Fibroblast of gingiva (primary cell): ENCODE results near the gene NLRP6.
"Not testable (repeated sequence)": the region's sequence is repeated elsewhere in the genome, so short reads cannot be mapped to it uniquely, and the experiment has no call there.

ENCODE experiments used
- DNase-seq: peaks from one replicate; pipeline ENCODE4 v3.0.0-alpha.2; 2011; ENCODE audit warnings: low read depth

Gene NLRP6

DNA sequence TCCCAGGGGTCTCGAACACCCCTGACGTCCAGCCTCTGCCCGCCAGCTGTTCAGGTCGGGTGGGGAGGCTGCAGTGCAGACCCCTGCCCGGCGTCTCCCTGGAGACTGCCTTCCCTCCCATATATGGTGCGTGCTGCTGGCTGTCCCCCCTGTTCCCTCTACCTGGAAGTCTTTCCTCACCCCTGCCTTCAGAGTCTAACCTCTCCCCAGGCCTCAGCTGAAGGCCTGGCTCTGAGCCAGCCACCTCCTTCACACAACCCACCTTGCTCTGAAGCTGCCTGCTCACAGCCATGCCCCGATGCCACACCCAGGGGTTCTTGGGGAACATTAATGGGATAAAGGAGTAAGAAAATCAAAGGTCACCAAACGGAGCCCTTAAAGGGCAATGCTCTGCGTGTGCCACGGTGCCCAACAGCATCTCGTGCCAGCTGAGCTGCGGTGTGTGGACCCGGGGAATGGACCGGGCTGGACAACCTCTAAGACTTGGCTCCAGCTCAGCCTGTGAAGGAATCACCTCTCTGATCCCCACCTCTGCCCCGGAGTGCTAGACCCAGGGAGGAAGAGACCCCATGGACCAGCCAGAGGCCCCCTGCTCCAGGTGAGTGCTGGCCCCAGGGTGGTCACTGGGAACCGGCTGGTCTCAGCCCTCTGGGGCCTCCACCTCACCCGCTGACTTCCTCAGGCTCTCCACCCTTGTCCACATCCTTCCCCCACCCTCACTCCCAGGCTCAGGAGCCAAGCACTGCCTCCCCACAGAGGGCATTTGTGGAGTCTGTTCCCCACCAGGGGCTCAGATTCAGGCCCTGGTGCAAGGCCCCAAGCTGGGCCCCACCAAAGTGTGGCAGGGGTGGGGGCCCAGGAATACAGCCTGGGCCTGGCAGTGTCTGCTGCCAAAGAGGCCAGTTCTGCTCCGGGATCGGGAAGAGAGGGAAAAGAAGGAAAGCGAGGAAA, at the start of gene NLRP6:
NLRP6 (plus strand) TSS at position 407 of the 951 bp plus-strand sequence; CDS start at position 570, 163 bp downstream.
- no peak for DNase-seq

DNA sequence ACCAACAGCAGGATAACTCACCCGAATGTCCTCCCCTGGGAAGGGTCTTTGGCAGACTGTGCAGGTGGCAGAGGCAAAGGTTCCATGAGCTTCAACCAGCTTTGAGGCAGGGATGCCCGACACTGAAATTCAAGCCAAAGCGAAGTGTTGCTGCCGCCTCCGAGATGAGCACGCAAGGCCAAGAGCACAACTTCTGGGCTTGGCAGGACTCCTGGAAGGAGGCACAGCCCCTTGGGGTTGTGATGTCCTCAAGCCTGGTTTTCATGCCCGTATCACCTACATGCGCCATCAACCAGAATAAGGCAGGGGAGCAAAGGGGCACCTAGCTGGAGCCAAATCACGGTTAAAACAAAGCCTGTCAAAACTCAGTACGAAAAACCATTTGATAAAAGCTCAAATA, 47.8 kb upstream of the NLRP6 start:
- DNase-seq, result no peak

DNA sequence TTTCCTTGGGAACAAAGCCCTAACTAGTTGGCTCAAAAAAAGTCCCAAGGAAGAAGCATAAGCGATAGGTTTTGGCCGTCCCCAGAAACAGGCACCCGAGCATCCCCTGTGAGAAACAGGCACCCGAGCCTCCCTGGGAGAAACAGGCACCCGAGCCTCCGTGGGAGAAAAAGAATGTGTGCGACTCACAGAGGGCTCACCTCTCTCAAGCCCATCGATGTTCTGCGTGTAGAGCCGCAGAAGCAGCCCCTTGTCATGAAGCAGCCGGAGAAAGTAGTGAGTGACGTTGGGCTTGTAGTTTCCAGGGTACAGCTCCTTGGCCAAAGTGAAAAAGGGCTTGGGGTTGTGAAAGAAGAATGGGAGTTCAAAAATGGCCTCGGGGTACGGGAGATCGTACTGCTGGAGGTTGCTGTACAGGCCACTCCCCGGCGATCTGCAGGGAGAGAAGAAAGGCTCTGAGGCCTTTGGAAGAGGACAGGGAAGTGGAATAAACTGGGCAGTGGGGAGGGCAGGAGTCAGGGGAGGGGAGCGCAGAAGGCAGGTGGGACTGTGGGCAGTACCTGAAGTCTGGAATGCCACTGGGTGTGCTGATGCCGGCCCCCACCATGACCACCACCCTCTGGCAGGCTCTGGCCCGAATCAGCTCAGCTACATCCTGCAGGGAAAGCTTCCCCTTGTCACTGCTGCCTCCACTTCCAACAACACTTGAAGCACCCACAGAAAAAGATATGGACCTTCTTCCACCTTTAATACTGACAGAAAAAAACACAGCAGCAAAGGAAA, 45.2 kb upstream of the NLRP6 start:
- no peak for DNase-seq

DNA sequence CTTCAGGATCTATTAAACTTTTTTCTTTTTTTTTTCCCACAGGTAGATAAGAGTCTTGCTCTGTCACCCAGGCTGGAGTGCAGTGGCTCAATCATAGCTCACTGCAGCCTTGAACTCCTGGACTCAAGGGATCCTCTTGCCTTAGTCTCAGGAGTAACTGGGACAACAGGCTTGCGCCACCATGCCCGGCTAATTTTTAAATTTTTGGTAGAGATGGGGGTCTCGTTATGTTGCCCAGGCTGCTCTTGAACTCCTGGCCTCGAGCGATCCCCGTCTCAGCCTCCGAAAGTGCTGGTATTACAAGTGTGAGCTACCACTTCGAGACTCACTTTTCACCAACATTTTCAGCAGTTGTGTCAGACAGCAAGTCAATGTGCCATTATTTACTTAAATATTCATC, 43.0 kb upstream of the NLRP6 start:
- DNase-seq, result no peak

DNA sequence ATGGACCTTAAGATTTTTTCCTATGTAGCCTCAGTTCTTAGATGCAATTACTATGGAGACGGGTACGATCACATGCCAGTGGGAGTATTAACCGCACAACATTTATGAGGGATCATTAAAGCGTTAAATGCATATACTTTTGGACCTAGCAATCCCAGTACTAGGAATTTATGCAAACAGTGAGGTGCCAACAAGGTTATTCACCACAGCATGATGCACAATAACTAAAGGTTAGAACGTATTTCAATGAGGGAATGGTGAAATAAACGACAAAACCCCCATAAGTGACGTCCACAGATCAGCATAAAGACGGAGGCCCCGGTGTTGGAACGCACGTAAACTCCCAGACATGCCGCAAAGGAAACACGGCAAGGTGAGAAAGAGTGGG, 42.6 kb upstream of the NLRP6 start:
- DNase-seq, result no peak

DNA sequence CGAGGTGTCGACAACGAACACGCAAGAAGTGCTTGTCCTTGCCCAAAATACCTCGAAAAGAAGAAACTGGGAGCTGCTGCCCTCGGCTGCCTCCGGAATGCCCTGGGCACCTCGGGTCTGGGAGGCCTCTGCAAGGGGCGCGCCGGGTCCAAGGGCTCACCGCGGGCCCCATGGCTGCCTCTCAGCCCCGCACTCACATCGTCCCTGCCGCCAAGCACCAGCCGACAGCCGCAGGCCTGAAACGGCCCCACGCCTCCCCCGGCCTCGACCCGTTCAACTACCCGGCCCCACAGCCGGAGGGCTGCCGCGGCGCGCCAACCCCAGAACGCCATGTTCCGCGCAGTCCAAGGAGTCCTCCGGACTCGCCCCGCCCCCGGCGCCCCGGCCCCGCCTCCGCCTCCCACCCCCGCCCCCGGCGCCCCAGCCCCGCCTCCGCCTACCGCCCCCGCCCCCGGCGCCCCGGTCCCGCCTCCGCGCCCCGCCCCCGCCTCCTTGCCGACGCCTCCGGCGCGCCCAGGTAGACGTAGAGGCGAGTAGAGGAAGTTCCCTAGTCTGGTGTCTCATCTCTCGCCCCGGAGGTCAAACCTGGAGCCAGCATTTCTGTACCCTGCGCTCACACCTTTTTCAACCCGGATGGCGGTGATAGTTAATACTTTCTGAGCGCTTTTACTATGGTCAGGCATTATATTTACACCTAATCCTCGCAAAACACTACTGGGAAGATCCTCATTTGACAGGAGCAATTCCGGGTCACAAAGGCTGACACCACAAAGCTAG, 42.0 kb upstream of the NLRP6 start, which contains the start of gene SIRT3:
SIRT3 (minus strand) TSS at position 346 of the 777 bp plus-strand sequence; CDS start at position 332, 14 bp downstream.
- peak; percentile 70 for DNase-seq

DNA sequence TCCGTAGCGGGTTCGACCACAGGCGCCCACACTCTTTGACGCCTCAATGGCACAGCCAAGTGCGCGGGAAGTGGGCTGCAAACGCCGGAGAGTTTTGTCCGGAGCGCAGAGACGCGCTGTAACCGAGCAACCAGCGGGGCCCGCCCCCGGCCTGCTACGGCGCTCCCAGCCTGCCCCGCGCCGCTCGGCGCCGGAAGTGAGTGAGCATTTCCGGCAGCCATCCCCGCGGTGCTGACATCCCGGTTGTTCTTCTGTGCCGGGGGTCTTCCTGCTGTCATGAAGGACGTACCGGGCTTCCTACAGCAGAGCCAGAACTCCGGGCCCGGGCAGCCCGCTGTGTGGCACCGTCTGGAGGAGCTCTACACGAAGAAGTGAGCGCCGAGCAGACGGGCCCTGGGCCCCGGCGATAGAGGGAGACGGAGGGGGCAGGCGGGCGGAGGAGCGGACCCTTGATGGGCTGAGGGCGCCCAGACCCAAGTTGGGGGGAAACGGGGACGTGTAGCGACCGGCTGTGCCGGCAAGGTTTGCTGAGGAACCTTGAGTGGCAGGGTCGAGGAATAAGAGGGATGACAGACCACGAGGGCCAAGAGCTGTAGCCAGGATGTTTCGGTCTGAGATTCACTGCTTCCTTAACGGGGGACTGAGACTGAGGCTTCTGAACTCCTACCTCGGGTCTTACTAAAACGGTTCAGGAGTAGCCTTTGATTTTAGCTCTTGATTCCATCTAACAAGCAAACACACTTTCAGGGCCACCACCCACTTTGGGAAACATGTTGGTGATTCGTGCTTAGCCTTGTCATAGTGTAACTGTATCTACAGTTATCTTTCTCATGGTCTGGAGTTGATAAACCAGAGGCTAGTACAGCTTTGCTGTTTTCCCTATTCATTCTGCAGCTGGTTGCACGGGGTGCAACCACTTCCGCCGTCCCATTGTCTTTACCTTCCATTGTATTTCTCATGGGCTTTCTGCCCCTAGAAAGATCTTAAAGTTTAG, 41.1 kb upstream of the NLRP6 start, which contains the start of gene PSMD13:
PSMD13 (plus strand) TSS at position 203 of the 994 bp plus-strand sequence; CDS start at position 277, 74 bp downstream.
- peak; percentile 74 for DNase-seq

DNA sequence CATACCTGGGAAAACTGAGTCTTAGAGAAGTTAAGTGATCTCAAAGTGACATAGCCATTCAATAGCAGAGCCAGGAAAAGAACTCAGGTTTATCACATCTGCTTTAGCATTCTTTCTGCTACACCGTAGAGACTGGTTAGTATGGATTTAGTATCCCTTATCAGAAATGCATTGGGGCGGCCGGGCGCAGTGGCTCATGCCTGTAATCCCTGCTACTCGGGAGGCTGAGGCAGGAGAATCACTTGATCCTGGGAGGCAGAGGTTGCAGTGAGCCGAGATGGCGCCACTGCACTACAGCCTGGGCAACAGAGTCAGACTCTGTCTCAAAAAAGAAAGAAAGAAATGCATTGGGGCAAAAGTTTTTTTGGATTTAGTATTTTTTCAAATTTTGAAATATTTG, 39.9 kb upstream of the NLRP6 start:
- DNase-seq, result not testable (repeated sequence)

DNA sequence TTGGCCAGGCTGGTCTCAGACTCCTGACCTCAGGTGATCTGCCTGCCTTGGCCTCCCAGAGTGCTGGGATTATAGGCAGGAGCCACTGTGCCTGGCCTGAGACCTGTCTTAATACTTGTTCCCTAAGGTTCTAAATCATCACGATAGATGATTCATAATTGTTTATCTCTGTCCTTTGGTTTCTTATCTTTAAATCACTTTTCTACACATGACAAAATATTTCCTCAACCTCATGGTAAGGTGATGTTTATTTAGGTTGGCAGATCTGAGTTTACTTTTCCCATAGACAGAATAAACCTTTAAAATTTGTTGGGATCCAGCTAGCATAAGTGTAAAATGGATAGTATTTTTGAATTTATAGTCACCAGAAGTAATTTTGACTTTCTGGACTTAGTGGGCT, 37.9 kb upstream of the NLRP6 start:
- no peak for DNase-seq

DNA sequence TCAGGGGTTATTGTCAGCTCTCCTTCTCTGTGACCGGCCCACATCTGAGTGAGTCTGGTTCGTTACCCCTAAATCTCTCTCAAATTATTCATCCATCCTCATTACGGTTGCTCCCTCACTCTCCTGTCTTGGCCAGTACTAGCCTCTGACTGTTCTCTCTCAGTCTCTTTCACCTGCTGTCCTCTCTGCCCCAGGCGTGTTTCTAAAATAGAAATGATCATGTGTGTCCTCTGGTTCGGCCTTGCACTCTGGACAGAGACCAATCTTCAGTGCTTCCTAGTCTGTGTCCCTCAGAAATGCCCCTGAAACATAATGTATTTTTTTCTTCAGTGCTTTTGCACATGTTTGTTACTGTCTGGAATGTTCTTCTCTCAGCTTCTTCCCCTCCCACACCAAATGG, 36.6 kb upstream of the NLRP6 start:
- DNase-seq, result no peak

DNA sequence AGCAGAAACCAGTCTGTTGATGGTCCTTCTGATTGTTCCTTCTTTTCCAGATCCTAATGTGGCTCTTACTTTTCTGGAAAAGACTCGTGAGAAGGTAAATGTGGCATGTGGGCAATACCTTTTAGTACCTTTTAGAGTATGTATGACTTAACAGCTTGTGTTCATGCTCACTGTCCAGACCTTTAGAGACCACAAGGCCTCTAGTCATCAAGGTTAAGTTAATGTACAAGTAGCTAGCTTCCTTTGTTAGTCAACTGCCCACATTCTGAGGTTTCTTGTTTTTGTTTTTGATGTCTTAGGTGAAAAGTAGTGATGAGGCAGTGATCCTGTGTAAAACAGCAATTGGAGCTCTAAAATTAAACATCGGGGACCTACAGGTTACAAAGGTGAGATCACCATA, 33.8 kb upstream of the NLRP6 start:
- DNase-seq, result no peak

DNA sequence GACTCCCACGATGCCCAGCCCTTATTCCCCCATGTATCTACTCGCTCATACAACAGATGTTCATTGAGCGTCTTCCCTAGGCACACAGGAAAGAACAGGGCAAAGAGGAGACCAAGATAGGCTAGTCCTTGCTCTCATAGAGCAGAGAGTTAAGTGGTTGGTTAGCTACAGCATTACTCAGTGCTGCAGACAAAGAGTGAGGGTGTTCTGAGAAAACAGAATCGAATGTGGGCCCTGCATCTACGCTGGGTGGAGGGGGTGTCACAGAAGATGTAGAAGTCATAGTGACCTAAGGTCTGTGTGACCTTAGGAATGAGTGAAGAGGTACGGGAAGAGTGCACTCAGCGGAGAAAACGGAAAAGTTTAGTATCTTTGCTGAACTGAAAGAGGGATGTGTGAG, 29.1 kb upstream of the NLRP6 start:
- DNase-seq, result no peak

DNA sequence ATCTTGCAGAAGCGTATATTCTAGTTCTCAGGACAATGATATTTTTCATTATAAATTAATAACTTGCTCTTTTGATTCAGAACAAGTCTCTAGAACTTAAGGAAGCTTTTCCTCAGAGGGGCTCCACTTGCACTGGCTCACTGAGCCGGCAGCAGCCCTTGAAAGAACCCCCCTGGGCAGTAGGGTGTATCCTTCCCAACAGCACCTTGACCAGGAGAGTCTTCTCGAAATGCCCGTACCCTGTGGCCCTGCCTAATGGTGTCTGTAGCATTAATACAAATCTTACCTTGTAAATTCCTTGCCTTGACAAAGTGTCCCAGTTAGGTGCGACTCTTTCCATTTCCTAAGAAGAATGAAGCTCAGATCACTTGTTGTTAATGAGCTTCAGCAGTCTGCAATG, 27.9 kb upstream of the NLRP6 start:
- DNase-seq, result no peak

DNA sequence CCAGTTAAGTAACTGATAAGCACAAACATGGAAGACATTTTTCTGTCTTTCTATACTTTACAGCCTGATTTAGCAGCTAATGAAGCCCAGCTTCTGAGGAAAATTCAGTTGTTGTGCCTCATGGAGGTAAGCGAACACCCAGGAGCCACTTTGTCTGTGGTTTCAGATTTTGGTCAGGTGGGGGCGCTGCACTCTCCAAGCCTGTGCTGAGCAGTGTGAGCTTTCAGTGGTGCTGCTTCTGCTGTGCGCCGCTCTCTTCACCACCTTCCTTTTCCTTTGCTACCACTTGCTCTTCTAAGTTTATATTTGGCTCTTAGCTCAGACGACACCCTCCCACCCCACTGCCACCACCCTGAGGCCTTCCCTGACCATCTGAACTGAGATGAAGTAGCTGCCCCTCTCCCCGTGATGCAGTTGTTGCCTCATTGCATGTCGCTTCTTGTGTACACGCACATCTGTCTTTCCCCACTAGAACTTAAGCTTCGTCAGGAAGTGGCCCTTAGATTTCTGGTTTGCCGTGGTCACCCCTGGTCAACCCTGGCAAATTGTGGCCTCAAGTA, 27.4 kb upstream of the NLRP6 start:
- DNase-seq, result peak; percentile 39

DNA sequence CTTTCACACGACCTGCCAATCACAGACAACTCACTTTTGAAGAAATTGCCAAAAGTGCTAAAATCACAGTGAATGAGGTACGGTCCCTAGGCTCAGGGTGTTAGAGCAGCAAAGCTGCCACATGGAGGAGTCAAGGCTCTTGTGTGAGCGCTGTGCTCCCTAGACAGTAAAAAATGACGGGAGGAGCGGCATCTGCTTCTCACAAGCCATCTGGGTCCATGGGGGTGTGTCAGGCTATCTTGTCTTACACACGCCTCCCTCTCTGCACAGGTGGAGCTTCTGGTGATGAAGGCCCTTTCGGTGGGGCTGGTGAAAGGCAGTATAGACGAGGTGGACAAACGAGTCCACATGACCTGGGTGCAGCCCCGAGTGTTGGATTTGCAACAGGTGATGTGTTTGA, 26.7 kb upstream of the NLRP6 start:
- DNase-seq, result no peak

DNA sequence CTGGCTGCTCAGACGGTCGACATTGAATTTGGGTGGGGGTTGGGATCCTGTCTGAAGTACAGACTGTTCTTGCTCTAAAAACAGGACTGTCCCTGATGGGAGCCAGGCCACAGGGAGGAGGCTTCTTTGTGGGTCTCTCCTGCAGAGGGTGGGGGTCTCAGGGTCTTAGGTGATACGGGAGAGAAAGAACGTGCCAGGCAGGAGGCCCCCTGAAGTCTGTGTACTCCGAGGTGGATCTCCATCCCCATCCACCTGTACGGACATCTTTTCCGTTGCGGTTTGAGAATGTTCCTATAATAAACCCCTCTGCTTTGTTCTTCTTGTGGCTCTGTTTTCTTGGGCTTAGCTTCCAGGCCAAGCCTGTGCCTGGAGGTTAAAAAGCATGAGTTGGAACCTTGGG, 25.5 kb upstream of the NLRP6 start:
- DNase-seq, result no peak

DNA sequence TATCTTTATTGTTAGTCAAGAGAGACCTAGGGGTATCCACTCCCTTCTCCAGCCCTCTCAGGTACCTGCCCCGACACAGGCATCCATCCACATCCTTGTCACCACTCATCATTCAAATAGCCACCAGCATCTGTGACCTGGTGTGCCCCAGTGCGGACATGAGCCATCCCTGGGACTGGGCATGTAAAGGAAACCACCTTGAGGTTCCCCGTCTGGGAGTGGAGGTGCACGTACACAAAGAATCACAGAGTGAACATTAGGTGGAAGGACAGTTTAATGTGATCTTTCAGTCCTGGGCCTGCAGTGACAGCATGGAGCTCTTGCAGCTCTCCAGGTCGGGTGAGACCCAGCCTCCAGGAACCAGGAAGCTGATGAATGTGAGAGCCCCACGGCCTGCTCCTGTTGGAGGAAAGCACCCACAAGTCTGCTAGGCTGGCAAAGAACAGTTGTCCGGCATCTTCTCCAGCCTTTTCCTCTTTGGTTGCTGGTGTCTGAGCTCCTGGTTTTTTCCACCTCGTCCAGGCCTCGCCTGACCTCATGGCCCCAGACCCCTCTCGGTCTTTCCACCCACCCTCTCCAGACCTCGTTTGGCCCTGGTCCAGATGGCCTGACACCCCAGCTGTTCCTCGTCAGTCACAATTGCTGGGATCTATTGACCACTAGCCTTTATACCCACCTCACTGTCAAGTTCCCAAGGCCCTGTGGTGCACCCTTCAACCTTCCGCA, 24.9 kb upstream of the NLRP6 start:
- no peak for DNase-seq

DNA sequence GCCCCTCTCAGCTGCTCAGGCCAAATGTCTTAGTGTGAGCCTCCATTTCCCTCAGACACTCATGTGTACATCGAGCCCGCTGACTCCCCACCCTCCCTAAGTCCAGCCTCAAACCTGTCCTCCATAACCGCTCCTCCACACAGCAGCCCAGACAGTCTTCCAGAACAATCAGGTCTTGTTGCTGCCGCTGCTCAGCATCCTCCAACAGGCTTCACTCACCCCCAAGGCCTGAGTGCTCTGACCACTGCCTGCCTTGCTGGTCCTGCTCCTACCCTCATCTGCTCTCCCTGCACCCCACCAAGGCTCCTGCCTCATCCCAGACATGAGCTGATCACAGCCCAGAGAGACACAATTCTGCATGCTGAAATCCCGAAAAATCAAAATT, 24.3 kb upstream of the NLRP6 start:
- no peak for DNase-seq

DNA sequence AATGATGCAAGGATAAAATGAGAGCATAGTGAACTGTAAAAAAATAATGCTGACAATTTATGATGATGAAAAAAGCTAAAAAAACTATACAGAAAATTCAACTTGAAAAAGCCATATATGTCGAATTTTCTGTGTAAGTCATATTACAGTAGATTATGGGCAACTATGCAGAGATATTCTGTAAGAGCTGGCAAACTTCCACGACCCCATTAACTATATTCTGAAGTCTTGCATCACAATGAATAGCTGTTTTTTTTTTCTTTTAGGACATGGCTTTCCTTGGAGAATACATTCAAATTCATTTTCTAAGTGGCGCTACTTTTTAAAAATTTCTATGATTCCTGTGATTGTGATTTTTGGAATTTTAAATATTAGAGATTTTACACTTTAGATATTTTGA, 23.0 kb upstream of the NLRP6 start:
- DNase-seq, result peak; percentile 57

DNA sequence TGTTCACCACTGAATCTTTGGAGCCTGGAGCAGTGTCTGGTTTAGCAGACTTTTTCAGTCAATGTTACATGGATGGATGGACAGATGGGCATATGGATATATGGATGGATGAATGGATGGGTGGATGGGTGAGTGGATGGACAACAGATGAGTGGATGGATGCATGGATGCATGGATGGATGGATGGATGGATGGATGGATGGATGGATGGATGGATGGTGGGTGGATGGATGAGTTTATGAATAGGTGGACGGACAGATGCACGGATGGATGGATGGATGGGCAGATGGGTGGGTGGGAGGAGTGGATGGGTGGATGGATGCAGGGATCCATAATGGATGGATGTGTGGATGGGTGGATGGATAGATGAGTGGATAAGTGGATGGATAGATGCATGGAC, 22.4 kb upstream of the NLRP6 start:
- DNase-seq, result no peak
